Epithelial cell of proximal tubule (primary cell): ENCODE data around the gene SEMA4B. TPM values are rescaled to one million over a fixed set of nuclear protein-coding genes. Genes with fewer than 3 reads are reported as not detected.

Experiments used
- DNase-seq: peaks from one replicate; pipeline ENCODE4 v3.0.0-alpha.2; 2011; ENCODE audit warnings: low read depth
- H3K4me3 ChIP-seq: 2 replicates; pipeline ENCODE4 v1.5.1; 2011; ENCODE audit warnings: low read depth, mild to moderate bottlenecking, low read length
- total RNA-seq: library from RNA; depleted of rRNA; stranded (reverse); fragments of >200 nt; gene quantifications from 2 replicates; pipeline ENCODE4 v1.2.3, GENCODE V29; 2015
- TF ChIP-seq, protein P1 (sequence below): conservative IDR thresholded peaks from 2 replicates; pipeline ENCODE4 v1.5.1; 2012; ENCODE audit warnings: low read depth, mild to moderate bottlenecking, low read length

The SEMA4B gene
- total RNA-seq, 1 donor from 2014 or later, result 89.6 TPM

GRCh38 chr15:90262426-90262825 lies 61.3 kb downstream of the SEMA4B start:
- no peak for DNase-seq
- no peak overlapping the region for H3K4me3 ChIP-seq
- TF ChIP-seq, protein P1, sequence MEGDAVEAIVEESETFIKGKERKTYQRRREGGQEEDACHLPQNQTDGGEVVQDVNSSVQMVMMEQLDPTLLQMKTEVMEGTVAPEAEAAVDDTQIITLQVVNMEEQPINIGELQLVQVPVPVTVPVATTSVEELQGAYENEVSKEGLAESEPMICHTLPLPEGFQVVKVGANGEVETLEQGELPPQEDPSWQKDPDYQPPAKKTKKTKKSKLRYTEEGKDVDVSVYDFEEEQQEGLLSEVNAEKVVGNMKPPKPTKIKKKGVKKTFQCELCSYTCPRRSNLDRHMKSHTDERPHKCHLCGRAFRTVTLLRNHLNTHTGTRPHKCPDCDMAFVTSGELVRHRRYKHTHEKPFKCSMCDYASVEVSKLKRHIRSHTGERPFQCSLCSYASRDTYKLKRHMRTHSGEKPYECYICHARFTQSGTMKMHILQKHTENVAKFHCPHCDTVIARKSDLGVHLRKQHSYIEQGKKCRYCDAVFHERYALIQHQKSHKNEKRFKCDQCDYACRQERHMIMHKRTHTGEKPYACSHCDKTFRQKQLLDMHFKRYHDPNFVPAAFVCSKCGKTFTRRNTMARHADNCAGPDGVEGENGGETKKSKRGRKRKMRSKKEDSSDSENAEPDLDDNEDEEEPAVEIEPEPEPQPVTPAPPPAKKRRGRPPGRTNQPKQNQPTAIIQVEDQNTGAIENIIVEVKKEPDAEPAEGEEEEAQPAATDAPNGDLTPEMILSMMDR, result no peak

DNA sequence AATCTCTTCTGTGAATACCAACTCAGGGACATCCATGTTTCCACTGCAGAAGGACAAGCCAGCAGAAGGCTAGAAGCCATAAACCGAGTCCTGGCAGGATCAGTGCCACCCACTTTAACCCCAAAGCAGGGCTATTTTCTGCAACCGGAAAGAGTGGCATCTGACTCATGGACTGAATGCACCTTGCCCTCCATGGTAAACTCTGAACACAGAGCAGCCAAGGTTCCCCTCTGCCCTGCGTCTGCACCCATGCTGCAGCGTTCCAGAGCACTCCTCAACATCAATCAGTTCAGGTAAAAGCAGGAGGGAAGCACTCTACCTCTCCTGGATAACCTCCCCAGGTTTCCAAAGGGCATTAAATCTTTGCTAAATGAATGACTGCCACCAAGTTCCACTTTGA lies 63.5 kb downstream of the SEMA4B start:
- TF ChIP-seq, protein P1, result no peak
- no peak for DNase-seq
- H3K4me3 ChIP-seq, result peak overlapping the region; percentile 94

- DNase-seq, result peak; percentile 54
- peak within 1 kb of the TSS; percentile 94 for H3K4me3 ChIP-seq
- TF ChIP-seq, protein P1, result no peak
These were observed 64.3 kb downstream of the SEMA4B start, which contains the start of gene NGRN for GRCh38 chr15:90265271-90266060. Gene NGRN (plus strand): TSS chr15:90265672. CDS start chr15:90265713, 41 bp downstream.

- no peak for DNase-seq
- TF ChIP-seq, protein P1, result no peak
- H3K4me3 ChIP-seq, result peak overlapping the region; percentile 94
These were observed 64.9 kb downstream of the SEMA4B start for GRCh38 chr15:90266061-90266431.

GRCh38 chr15:90266485-90266884 lies 65.4 kb downstream of the SEMA4B start:
- TF ChIP-seq, protein P1, result no peak
- DNase-seq, result no peak
- peak overlapping the region; percentile 94 for H3K4me3 ChIP-seq

DNA sequence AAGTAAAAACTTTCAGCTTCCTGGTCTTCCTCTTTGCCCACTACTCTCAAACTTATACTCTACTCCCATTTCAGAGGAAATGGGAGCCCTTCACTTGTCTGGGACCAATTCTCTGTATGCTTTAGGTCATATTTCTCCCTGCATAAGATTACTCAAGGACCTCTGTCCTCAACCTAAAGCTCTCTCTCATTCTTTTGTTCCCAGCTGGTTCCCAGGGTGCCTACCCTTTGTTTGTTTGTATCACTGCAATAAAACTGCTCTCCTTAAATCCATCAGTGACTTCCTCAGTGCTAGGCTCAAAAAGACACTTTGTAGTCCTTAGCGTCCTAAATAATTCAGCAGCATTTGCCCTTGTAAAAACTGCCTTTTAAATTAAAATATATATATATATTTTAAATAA lies 67.3 kb downstream of the SEMA4B start:
- no peak for DNase-seq
- TF ChIP-seq, protein P1, result no peak
- no peak overlapping the region for H3K4me3 ChIP-seq
